Astrocyte (in vitro differentiated cells and primary cell): ENCODE measurements around the gene BACH2.

Experiments used
- EZH2 ChIP-seq: IDR thresholded peaks from 2 replicates; pipeline ENCODE4 v1.6.1; 2012; ENCODE audit warnings: mild to moderate bottlenecking, low read length, inconsistent platforms; ENCODE audit not compliant: insufficient read depth
- TF ChIP-seq, protein P1 (sequence below): IDR thresholded peaks from 2 replicates; pipeline ENCODE4 v1.5.1; 2011; ENCODE audit warnings: low read depth, mild to moderate bottlenecking, inconsistent platforms, low read length, moderate library complexity; ENCODE audit not compliant: insufficient read depth

DNA sequence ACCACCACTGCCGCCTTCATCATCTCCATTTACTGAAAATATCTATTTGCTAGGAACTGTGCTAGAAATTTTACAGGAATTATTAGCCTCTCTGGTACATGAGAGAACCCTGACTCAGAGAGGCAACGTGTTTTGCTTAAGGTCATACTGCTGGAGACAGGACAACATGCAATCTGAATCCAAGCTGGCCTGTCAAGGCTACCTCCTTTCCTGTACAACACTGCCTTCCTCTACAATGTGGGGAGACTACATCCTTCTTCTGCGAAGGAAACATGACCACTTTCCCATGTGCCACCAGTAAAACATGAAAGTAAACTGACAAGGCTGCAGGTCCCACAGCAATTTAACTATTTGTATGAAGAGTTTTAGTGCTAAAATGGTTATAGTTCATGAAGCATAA lies 200.9 kb downstream of the BACH2 start:
- TF ChIP-seq, protein P1, sequence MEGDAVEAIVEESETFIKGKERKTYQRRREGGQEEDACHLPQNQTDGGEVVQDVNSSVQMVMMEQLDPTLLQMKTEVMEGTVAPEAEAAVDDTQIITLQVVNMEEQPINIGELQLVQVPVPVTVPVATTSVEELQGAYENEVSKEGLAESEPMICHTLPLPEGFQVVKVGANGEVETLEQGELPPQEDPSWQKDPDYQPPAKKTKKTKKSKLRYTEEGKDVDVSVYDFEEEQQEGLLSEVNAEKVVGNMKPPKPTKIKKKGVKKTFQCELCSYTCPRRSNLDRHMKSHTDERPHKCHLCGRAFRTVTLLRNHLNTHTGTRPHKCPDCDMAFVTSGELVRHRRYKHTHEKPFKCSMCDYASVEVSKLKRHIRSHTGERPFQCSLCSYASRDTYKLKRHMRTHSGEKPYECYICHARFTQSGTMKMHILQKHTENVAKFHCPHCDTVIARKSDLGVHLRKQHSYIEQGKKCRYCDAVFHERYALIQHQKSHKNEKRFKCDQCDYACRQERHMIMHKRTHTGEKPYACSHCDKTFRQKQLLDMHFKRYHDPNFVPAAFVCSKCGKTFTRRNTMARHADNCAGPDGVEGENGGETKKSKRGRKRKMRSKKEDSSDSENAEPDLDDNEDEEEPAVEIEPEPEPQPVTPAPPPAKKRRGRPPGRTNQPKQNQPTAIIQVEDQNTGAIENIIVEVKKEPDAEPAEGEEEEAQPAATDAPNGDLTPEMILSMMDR = no peak
- TF ChIP-seq EZH2 = no peak
